GF-D8 (cell line): ENCODE results near the gene CACNA1D.
"Not testable (repeated sequence)": the region's sequence is repeated elsewhere in the genome, so short reads cannot be mapped to it uniquely, and the experiment has no call there.

ENCODE experiments used
- DNase-seq: peaks from one replicate; lab custom pipeline; 2025; lab: John Stamatoyannopoulos, UW

Gene CACNA1D

GRCh38 chr3:53493963-53494791 lies at the start of gene CACNA1D:
CACNA1D (plus strand) TSS chr3:53494611; CDS start chr3:53495167, 556 bp downstream.
- DNase-seq: no peak

GRCh38 chr3:53457068-53457467 lies 37.3 kb upstream of the CACNA1D start:
- DNase-seq: peak; percentile 12

GRCh38 chr3:53460326-53460725 lies 34.1 kb upstream of the CACNA1D start:
- no peak for DNase-seq

- no peak for DNase-seq
Observed at GRCh38 chr3:53464424-53464823, 30.0 kb upstream of the CACNA1D start.

- not testable (repeated sequence) for DNase-seq
Observed at GRCh38 chr3:53469758-53470157, 24.7 kb upstream of the CACNA1D start.

GRCh38 chr3:53473422-53473821 lies 21.0 kb upstream of the CACNA1D start:
- DNase-seq: no peak

GRCh38 chr3:53476372-53476771 lies 18.0 kb upstream of the CACNA1D start:
- DNase-seq: not testable (repeated sequence)

- DNase-seq: not testable (repeated sequence)
Observed at GRCh38 chr3:53477689-53478088, 16.7 kb upstream of the CACNA1D start.

- DNase-seq: no peak
Observed at GRCh38 chr3:53478166-53478830, 16.1 kb upstream of the CACNA1D start.

GRCh38 chr3:53478921-53479664 lies 15.3 kb upstream of the CACNA1D start:
- no peak for DNase-seq

GRCh38 chr3:53482227-53482626 lies 12.2 kb upstream of the CACNA1D start:
- DNase-seq: no peak

- no peak for DNase-seq
Observed at GRCh38 chr3:53483821-53484220, 10.6 kb upstream of the CACNA1D start.

- no peak for DNase-seq
Observed at GRCh38 chr3:53484984-53485383, 9.4 kb upstream of the CACNA1D start.

- DNase-seq: no peak
Observed at GRCh38 chr3:53485675-53486403, 8.6 kb upstream of the CACNA1D start.

- no peak for DNase-seq
Observed at GRCh38 chr3:53486961-53487654, 7.3 kb upstream of the CACNA1D start.

- no peak for DNase-seq
Observed at GRCh38 chr3:53489386-53489785, 5.0 kb upstream of the CACNA1D start.

- DNase-seq: no peak
Observed at GRCh38 chr3:53489787-53490458, 4.5 kb upstream of the CACNA1D start.

- DNase-seq: no peak
Observed at GRCh38 chr3:53490459-53490968, 3.9 kb upstream of the CACNA1D start.

GRCh38 chr3:53491276-53491675 lies 3.1 kb upstream of the CACNA1D start:
- DNase-seq: no peak

GRCh38 chr3:53493595-53493962 lies 832 bp upstream of the CACNA1D start:
- DNase-seq: no peak

GRCh38 chr3:53495146-53495519 lies 722 bp downstream of the CACNA1D start:
- DNase-seq: no peak
